ENCODE measurements around the gene CCDC102A. TPM values are rescaled to one million over a fixed set of nuclear protein-coding genes. Genes with fewer than 3 reads are reported as not detected.
A peak's percentile ranks its signal among the peaks of the same experiment; 100 is the strongest.

Gene CCDC102A
- total and polyA plus RNA-seq, 9 of the 15 experiments (the other 6 are each of a cell fraction or from before 2014, with no cell fraction given) = 0.03 to 4.9 (median 1.4) TPM

DNA sequence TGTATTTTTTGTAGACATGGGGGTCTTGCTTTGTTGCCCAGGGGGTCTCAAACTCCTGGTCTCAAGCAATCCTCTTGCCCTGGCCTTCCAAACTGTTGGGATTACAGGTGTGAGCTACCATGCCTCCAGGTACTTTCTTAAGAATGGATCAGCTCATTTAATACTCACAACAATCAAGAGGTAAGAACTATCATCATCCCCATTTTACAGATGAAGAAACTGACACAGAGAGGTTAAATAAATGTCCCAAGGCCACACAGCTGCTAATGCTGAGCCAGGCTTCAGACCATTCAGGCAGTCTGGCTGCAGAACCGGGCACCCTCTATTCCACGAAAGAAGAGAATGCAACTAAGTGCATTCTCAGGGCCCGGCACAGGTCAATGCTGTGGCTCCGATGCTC, 22.0 kb downstream of the CCDC102A start:
- in situ Hi-C loops (cut with MboI) = no loop called here

More for the DNA sequence above, 22.0 kb downstream of the CCDC102A start:
- ATAC-seq (no peak), DNase-seq (ENCODE audit: extremely low read depth in 1 of 4, low spot score in 3 of 4) (no peak), FAIRE-seq (no peak)
- H2AFZ ChIP-seq (ENCODE audit: low read depth, low read length) = no peak overlapping the region
- H3K4me3 ChIP-seq = no peak overlapping the region
- no peak overlapping the region for H3K4me2 ChIP-seq (ENCODE audit: insufficient read depth, low read length)
- POLR2A ChIA-PET = interaction anchor here (1.2 to 1.5 kb wide), 2 partner anchors 11 to 12 kb away, joined by 3 to 4 read pairs; no protein-coding TSS in a partner anchor
- 0 out of 2 replicates have a peak, but pooled peaks cover 3% of the 10 kb centered on the region for H4K20me1 ChIP-seq (replicated peaks; ENCODE audit: control insufficient read depth, insufficient read depth, low read length)
- no peaks in the 10 kb centered on the region for H3K79me2 ChIP-seq (ENCODE audit: control insufficient read depth, insufficient read depth, low read length)
- intact Hi-C loops (cut with micrococcal nuclease) = loop anchor here (10.0 kb wide), 1 partner anchor 430 kb away; no protein-coding TSS in a partner anchor
- no peak overlapping the region for H3K9ac ChIP-seq (ENCODE audit: insufficient read depth in 1 of 2, low read depth in 2 of 2, low read length in 2 of 2)
- TF ChIP-seq SRSF9 (IDR thresholded peaks at IDR 0.05; ENCODE audit: borderline replicate concordance, low read depth, low read length) (no peak), KDM1A (IDR thresholded peaks at IDR 0.05) (peak in 1 of 2 experiments; percentile 52; a peak in 2 of 4 replicates), RBM25 (IDR thresholded peaks at IDR 0.05; ENCODE audit: low read depth, low read length, severe bottlenecking) (peak; percentile 85), TEAD1 (CRISPR knock-in tag; IDR thresholded peaks at IDR 0.05) (no peak), BCOR (IDR thresholded peaks at IDR 0.05) (peak; percentile 61), RCOR1 (IDR thresholded peaks at IDR 0.05; ENCODE audit: borderline replicate concordance in 1 of 2, low read depth in 2 of 2, low read length in 2 of 2) (0 out of 4 replicates have a peak, but pooled peaks of 1 of the 2 experiments have one; percentile 6), ESRRA (IDR thresholded peaks at IDR 0.05; ENCODE audit: borderline replicate concordance, low read depth) (peak; percentile 66), NFE2L1 (tag; IDR thresholded peaks at IDR 0.05; ENCODE audit: borderline replicate concordance, low read depth) (no peak), MEF2D (tag; conservative IDR thresholded peaks at IDR 0.05; ENCODE audit: low read depth) (no peak), SMARCA5 (IDR thresholded peaks at IDR 0.05) (0 out of 2 replicates have a peak, but pooled peaks have one; percentile 30)
- no TSS peak for BruUV-seq (replicated peaks)
- no peak overlapping the region for H3K27ac ChIP-seq (ENCODE audit: extremely low read depth, low read depth, low read length)
- CTCF ChIA-PET (ENCODE audit: low intra/inter-chr PET ratio) = no interaction called here
- no peaks in the 10 kb centered on the region for H3K9me1 ChIP-seq (ENCODE audit: control insufficient read depth, insufficient read depth, low read length)
- no peaks in the 10 kb centered on the region for H3K9me3 ChIP-seq (replicated peaks; ENCODE audit: control insufficient read depth, insufficient read depth, low read depth, low read length)
- no peaks in the 10 kb centered on the region for H3K36me3 ChIP-seq (ENCODE audit: control insufficient read depth, insufficient read depth, low read length)
- WGBS (ENCODE audit: insufficient coverage, low coverage, missing lambda C conversion rate) = 31% methylated on average over 4 of the region's 4 CpGs
- no peaks in the 10 kb centered on the region for H3K27me3 ChIP-seq (ENCODE audit: control insufficient read depth in 2 of 2, insufficient read depth in 2 of 2, low read length in 2 of 2)
- peaks cover 0 to 19% of the 10 kb centered on the region in 2 experiments; a peak in 3 of 5 replicates for H3K4me1 ChIP-seq (replicated peaks in 1 of 2; ENCODE audit: control insufficient read depth in 2 of 2, insufficient read depth in 2 of 2, low read length in 2 of 2)

Measured in K562 (cell line).